ENCODE data around the gene TPM2.
A peak's percentile ranks its signal among the peaks of the same experiment; 100 is the strongest.

DNA sequence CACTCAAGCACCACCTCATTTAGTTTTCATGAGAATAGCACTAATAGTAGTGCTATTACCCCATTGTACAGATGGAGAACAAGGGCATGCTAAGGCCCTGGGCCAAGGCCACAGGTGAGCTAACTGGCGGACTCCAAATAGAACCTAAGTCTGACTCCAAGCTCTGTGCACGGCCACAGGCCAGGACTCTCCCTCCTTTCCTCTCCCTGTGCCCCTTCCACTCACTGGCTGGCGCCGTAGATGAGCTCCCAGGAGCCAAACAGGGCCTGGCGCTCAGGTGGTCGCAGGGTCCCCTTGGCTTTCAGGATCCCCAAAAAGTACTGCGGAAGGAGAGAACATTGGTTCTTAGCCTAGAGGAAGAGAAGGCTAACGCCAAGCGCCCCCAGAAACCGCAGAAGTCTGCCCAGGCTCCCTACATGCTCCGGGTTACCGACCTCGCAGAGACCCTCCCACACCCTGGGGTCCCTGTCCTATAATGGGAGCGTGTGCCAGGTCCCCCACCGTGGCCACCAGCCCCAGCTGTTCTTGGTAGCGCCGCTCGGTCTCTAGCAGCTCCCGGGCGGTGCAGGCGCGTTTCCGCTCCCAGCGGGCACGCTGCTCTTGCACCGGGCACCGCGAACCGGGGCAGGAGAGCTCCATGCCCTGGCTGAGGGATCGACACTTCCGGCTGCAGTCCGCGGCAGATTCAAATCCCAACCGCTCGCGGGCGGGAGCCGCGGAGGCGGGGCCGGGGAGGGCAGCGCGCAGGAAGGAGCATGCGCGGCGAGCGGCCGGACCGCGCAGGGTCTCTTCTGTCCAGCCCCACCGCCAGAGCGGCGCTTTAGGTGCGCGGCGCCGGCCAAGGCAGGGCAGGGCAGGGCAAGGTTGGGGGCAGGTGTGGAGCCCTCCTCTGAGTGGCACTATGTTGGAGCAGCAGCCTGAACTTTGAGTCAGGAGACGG, 24.9 kb downstream of the TPM2 start, which contains the start of gene ARHGEF39:
- TF ChIP-seq, protein P1, sequence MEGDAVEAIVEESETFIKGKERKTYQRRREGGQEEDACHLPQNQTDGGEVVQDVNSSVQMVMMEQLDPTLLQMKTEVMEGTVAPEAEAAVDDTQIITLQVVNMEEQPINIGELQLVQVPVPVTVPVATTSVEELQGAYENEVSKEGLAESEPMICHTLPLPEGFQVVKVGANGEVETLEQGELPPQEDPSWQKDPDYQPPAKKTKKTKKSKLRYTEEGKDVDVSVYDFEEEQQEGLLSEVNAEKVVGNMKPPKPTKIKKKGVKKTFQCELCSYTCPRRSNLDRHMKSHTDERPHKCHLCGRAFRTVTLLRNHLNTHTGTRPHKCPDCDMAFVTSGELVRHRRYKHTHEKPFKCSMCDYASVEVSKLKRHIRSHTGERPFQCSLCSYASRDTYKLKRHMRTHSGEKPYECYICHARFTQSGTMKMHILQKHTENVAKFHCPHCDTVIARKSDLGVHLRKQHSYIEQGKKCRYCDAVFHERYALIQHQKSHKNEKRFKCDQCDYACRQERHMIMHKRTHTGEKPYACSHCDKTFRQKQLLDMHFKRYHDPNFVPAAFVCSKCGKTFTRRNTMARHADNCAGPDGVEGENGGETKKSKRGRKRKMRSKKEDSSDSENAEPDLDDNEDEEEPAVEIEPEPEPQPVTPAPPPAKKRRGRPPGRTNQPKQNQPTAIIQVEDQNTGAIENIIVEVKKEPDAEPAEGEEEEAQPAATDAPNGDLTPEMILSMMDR (IDR thresholded peaks at IDR 0.05), result peak in 2 of 5 experiments; percentile 6 to 14
- TF ChIP-seq POLR2AphosphoS5 (IDR thresholded peaks at IDR 0.05) (peak; percentile 64 to 82 (median 66)), EP300 (IDR thresholded peaks at IDR 0.05; ENCODE audit: low read depth) (no peak)
